ENCODE measurements around the gene ZNF827. TPM values are rescaled to one million over a fixed set of nuclear protein-coding genes. Genes with fewer than 3 reads are reported as not detected.

The ZNF827 gene
- total and polyA plus RNA-seq, 2 of the 8 experiments (the other 6 are each of a cell fraction or from before 2014, with no cell fraction given), result 25.3 to 26.2 TPM

DNA sequence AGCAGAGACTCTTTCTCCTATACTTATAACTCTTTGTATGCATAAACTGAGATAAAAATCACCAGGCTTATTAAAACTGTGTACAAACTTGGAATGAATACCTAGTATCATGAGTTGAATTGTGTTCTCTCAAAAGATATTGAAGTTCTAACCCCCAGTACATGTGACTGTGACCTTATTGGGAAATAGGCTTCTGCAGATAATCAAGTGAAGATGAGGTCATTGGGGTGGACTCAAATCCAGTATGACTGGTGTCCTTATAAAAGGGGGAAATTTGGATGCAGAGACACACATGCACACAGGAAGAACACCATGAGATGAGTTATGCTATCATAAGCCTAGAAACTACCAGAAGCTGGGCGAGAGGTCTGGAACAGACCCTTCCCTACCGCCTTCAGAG, 26.2 kb downstream of the ZNF827 start:
- Histone ChIP-seq H3K23me2 (ENCODE audit: low read depth, low read length) (no peaks in the 10 kb centered on the region), H3K36me3 (ENCODE audit: control insufficient read depth in 2 of 4, insufficient read depth in 4 of 4, low read length in 3 of 4) (no peaks in the 10 kb centered on the region), H2BK12ac (ENCODE audit: low read depth, low read length) (no peak overlapping the region), H3K9me3 (ENCODE audit: insufficient read depth in 2 of 2, low read depth in 1 of 2, low read length in 1 of 2) (no peaks in the 10 kb centered on the region), H3K79me2 (ENCODE audit: control insufficient read depth in 1 of 2, insufficient read depth in 2 of 2, low read length in 2 of 2) (peaks cover 0 to 97% of the 10 kb centered on the region in 2 experiments; a peak in 3 of 4 replicates), H4K5ac (ENCODE audit: insufficient read length, low read depth, low read length) (no peak overlapping the region), H3K9ac (replicated peaks in 1 of 4; ENCODE audit: extremely low read depth in 1 of 4, low read depth in 3 of 4, low read length in 3 of 4) (no peak overlapping the region), H4K8ac (ENCODE audit: extremely low read depth, insufficient read depth, low read length) (no peak overlapping the region), H3K79me1 (ENCODE audit: low read depth, low read length) (peaks cover 4% of the 10 kb centered on the region; the same call in 1 of the 2 replicates), H2BK5ac (ENCODE audit: low read depth, low read length) (no peak overlapping the region), H2AFZ (ENCODE audit: low read length) (no peak overlapping the region), H2BK15ac (ENCODE audit: low read length) (no peak overlapping the region), H3K23ac (ENCODE audit: insufficient read length) (no peak overlapping the region), H3K4me1 (replicated peaks in 1 of 4; ENCODE audit: control insufficient read depth in 3 of 4, insufficient read depth in 4 of 4, low read length in 3 of 4) (peaks cover 0 to 28% (median 5%) of the 10 kb centered on the region in 4 experiments; a peak in 5 of 7 replicates), H3K18ac (ENCODE audit: extremely low read depth, low read length) (no peak overlapping the region), H4K20me1 (replicated peaks in 1 of 2; ENCODE audit: control insufficient read depth in 1 of 2, insufficient read depth in 2 of 2, low read length in 2 of 2) (no peaks in the 10 kb centered on the region), H3K56ac (replicated peaks; ENCODE audit: insufficient read length, low read depth, low read length) (no peak overlapping the region), H3K27me3 (replicated peaks in 1 of 4; ENCODE audit: control insufficient read depth in 3 of 4, extremely low read depth in 1 of 4, insufficient read depth in 3 of 4, low read length in 3 of 4) (no peaks in the 10 kb centered on the region), H2BK120ac (replicated peaks; ENCODE audit: low read depth, low read length) (no peak overlapping the region), H2BK20ac (ENCODE audit: low read length) (no peak overlapping the region), H3K27ac (ENCODE audit: low read depth, low read length) (no peak overlapping the region), H2AK5ac (ENCODE audit: low read depth, low read length) (no peak overlapping the region), H3K4ac (replicated peaks; ENCODE audit: insufficient read length, low read depth, low read length) (no peak overlapping the region), H3K14ac (ENCODE audit: insufficient read length) (no peak overlapping the region), H4K91ac (replicated peaks; ENCODE audit: insufficient read length, low read length) (no peak overlapping the region), H3K4me3 (ENCODE audit: extremely low read depth in 1 of 4, insufficient read depth in 2 of 4, low read depth in 3 of 4, low read length in 4 of 4) (no peak overlapping the region), H3K4me2 (ENCODE audit: insufficient read depth in 1 of 2, low read depth in 2 of 2, low read length in 2 of 2) (no peak overlapping the region)
- TF ChIP-seq TAF7 (optimal IDR thresholded peaks at IDR 0.05; ENCODE audit: borderline replicate concordance, low read depth, low read length) (no peak), KDM4A (IDR thresholded peaks at IDR 0.05; ENCODE audit: low read depth, low read length, severe bottlenecking) (no peak), ZNF274 (IDR thresholded peaks at IDR 0.05; ENCODE audit: borderline replicate concordance, extremely low read depth, low read length) (no peak), ASH2L (IDR thresholded peaks at IDR 0.05; ENCODE audit: low read length) (no peak)
- FAIRE-seq, result no peak
- CTCF ChIA-PET (ENCODE audit: partially characterized antibody), result interaction anchor here (0.8 to 2.1 kb wide), 2 partner anchors 24 to 30 kb away, joined by 3 to 5 read pairs; no protein-coding TSS in a partner anchor
- POLR2A ChIA-PET (ENCODE audit: partially characterized antibody), result no interaction called here
- WGBS, 2 experiments (ENCODE audit: extremely low coverage in 1 of 2, insufficient coverage in 1 of 2, insufficient read length in 1 of 2, insufficient replicate concordance in 2 of 2, low coverage in 1 of 2, low lambda C conversion rate in 2 of 2, missing lambda C conversion rate in 1 of 2), result 94% methylated on average over 2 of the region's 2 CpGs; no CpG with 5 or more reads in 1 of the 2 experiments
- DNase-seq (ENCODE audit: low read depth in 1 of 2, low spot score in 2 of 2), result no peak

Data from H1 (cell line).